Common myeloid progenitor, CD34-positive (primary cell): ENCODE measurements around the gene THRB.
"Not testable (repeated sequence)": the region's sequence is repeated elsewhere in the genome, so short reads cannot be mapped to it uniquely, and the experiment has no call there.

Experiments used
- CTCF ChIA-PET: fragments of 350-600 bp; sonication (Branson Sonifier 250); formaldehyde crosslinking; loops from one replicate; lab custom pipeline; 2021; ENCODE audit warnings: antibody characterized with exemption; lab: Charles Lee
- POLR2A ChIA-PET: fragments of 350-600 bp; sonication (Branson Sonifier 250); formaldehyde crosslinking; loops from one replicate; lab custom pipeline; 2021; ENCODE audit warnings: antibody characterized with exemption; lab: Charles Lee
- DNase-seq, 3 donors: peaks; one replicate each; pipeline versions ENCODE4 v3.0.0 to v3.0.0-alpha.2; 2013
- H3K27ac ChIP-seq, 2 experiments: 1 replicate in 1 of 2; 2 replicates in 1 of 2; pipeline ENCODE4 v1.7.0; 2013; ENCODE audit warnings: inconsistent platforms in 2 of 2, low read length in 2 of 2, mild to moderate bottlenecking in 2 of 2, low read depth in 1 of 2, moderate library complexity in 1 of 2; ENCODE audit not compliant: severe bottlenecking in 2 of 2, insufficient read depth in 1 of 2, poor library complexity in 1 of 2
- H3K27me3 ChIP-seq, 5 experiments: replicated peaks in 2 of 5; 1 replicate in 3 of 5; 2 replicates in 2 of 5; pipeline versions ENCODE4 v1.6.1 to v1.7.0; 2013; ENCODE audit warnings: low read length in 4 of 5, mild to moderate bottlenecking in 2 of 5, moderate library complexity in 2 of 5, inconsistent platforms in 1 of 5; ENCODE audit not compliant: insufficient read depth in 5 of 5, control insufficient read depth in 4 of 5
- H3K36me3 ChIP-seq, 4 experiments: 1 replicate in 2 of 4; 2 replicates in 2 of 4; pipeline versions ENCODE4 v1.6.1 to v1.7.0; 2013; ENCODE audit warnings: low read length in 3 of 4, control low read depth in 1 of 4, mild to moderate bottlenecking in 1 of 4; ENCODE audit not compliant: control insufficient read depth in 4 of 4, insufficient read depth in 4 of 4
- H3K4me1 ChIP-seq, 4 experiments: 1 replicate in 3 of 4; 2 replicates in 1 of 4; pipeline versions ENCODE4 v1.6.1 to v1.7.1; 2013; ENCODE audit warnings: low read length in 3 of 4, mild to moderate bottlenecking in 3 of 4, control low read depth in 1 of 4, inconsistent platforms in 1 of 4, moderate library complexity in 1 of 4; ENCODE audit not compliant: control insufficient read depth in 4 of 4, insufficient read depth in 4 of 4; ENCODE audit errors: control extremely low read depth in 1 of 4
- H3K4me3 ChIP-seq, 7 experiments: 1 replicate in 4 of 7; 2 replicates in 3 of 7; pipeline versions ENCODE4 v1.5.1 to v1.7.0; 2013; ENCODE audit warnings: mild to moderate bottlenecking in 7 of 7, low read length in 6 of 7, moderate library complexity in 6 of 7, inconsistent platforms in 2 of 7, low read depth in 2 of 7, control low read depth in 1 of 7; ENCODE audit not compliant: insufficient read depth in 4 of 7, control insufficient read depth in 1 of 7; ENCODE audit errors: extremely low read depth in 1 of 7
- H3K9me3 ChIP-seq, 5 experiments: 1 replicate in 4 of 5; 2 replicates in 1 of 5; pipeline versions ENCODE4 v1.6.1 to v1.7.1; 2013; ENCODE audit warnings: low read length in 4 of 5, mild to moderate bottlenecking in 2 of 5, inconsistent platforms in 1 of 5, low read depth in 1 of 5, moderate library complexity in 1 of 5; ENCODE audit not compliant: control insufficient read depth in 4 of 5, insufficient read depth in 2 of 5; ENCODE audit errors: control extremely low read depth in 1 of 5
- WGBS: methylation state at CpG from one replicate; pipeline ENCODE4 v1.1.5; 2013; ENCODE audit not compliant: insufficient coverage; 5-methylcytosine and 5-hydroxymethylcytosine counted together

Gene THRB

GRCh38 chr3:24101676-24102168 is 392.9 kb downstream of the THRB start:
- no peaks in the 10 kb centered on the region for H3K9me3 ChIP-seq
- ChIA-PET POLR2A (no interaction called here), CTCF (interaction anchor here (0.7 kb wide), 1 partner anchor 154 kb away, joined by 4 read pairs; no protein-coding TSS in a partner anchor)
- no peaks in the 10 kb centered on the region for H3K27me3 ChIP-seq
- H3K4me1 ChIP-seq, result no peaks in the 10 kb centered on the region
- H3K4me3 ChIP-seq, result no peak overlapping the region
- H3K36me3 ChIP-seq, result no peaks in the 10 kb centered on the region
- H3K27ac ChIP-seq, result no peak overlapping the region
- WGBS, result 97% methylated on average over 2 of the region's 2 CpGs
- no peak for DNase-seq

GRCh38 chr3:24100696-24101402 is 393.8 kb downstream of the THRB start:
- Histone ChIP-seq H3K9me3 (no peaks in the 10 kb centered on the region), H3K27ac (no peak overlapping the region), H3K36me3 (no peaks in the 10 kb centered on the region), H3K4me1 (no peaks in the 10 kb centered on the region), H3K27me3 (no peaks in the 10 kb centered on the region), H3K4me3 (no peak overlapping the region)
- POLR2A ChIA-PET, result no interaction called here
- WGBS, result 98% methylated on average over 5 of the region's 11 CpGs
- DNase-seq, result no peak
- CTCF ChIA-PET, result interaction anchor here (1.6 kb wide), 1 partner anchor 17 kb away, joined by 4 read pairs; no protein-coding TSS in a partner anchor

- no peaks in the 10 kb centered on the region for H3K4me1 ChIP-seq
- no peak overlapping the region for H3K27ac ChIP-seq
- no peak for DNase-seq
- POLR2A ChIA-PET, result no interaction called here
- H3K27me3 ChIP-seq, result no peaks in the 10 kb centered on the region
- WGBS, result 89% methylated on average over 6 of the region's 6 CpGs
- H3K4me3 ChIP-seq, result no peak overlapping the region
- CTCF ChIA-PET, result no interaction called here
- H3K36me3 ChIP-seq, result no peaks in the 10 kb centered on the region
- H3K9me3 ChIP-seq, result no peaks in the 10 kb centered on the region
Measured at GRCh38 chr3:24096695-24097290, 397.9 kb downstream of the THRB start.

GRCh38 chr3:24096271-24096670 is 398.4 kb downstream of the THRB start:
- 100% methylated on average over 1 of the region's 1 CpG for WGBS
- POLR2A ChIA-PET, result no interaction called here
- Histone ChIP-seq H3K4me3 (no peak overlapping the region), H3K36me3 (no peaks in the 10 kb centered on the region), H3K9me3 (no peaks in the 10 kb centered on the region), H3K27ac (no peak overlapping the region), H3K4me1 (no peaks in the 10 kb centered on the region), H3K27me3 (no peaks in the 10 kb centered on the region)
- CTCF ChIA-PET, result interaction anchor here (0.7 kb wide), 1 partner anchor 11 kb away, joined by 3 read pairs; no protein-coding TSS in a partner anchor
- DNase-seq, result no peak

GRCh38 chr3:24094818-24095217 is 399.8 kb downstream of the THRB start:
- H3K4me1 ChIP-seq, CTCF ChIA-PET, H3K27ac ChIP-seq, DNase-seq, H3K36me3 ChIP-seq, H3K4me3 ChIP-seq, H3K9me3 ChIP-seq, H3K27me3 ChIP-seq, POLR2A ChIA-PET: not testable (repeated sequence)
- no CpG with 5 or more reads among the region's 17 CpGs for WGBS

- Histone ChIP-seq H3K27ac (no peak overlapping the region), H3K4me3 (no peak overlapping the region), H3K4me1 (no peaks in the 10 kb centered on the region), H3K27me3 (no peaks in the 10 kb centered on the region), H3K9me3 (no peaks in the 10 kb centered on the region), H3K36me3 (no peaks in the 10 kb centered on the region)
- POLR2A ChIA-PET, result no interaction called here
- CTCF ChIA-PET, result interaction anchor here (1.2 kb wide), 1 partner anchor 20 kb away, joined by 3 read pairs; no protein-coding TSS in a partner anchor
- WGBS, result 56% methylated on average over 2 of the region's 2 CpGs
- peak in 2 of 3 donors; percentile 2 to 3 for DNase-seq
Measured at GRCh38 chr3:24088782-24089181, 405.9 kb downstream of the THRB start.

- Histone ChIP-seq H3K4me1 (no peaks in the 10 kb centered on the region), H3K27me3 (no peaks in the 10 kb centered on the region), H3K36me3 (no peaks in the 10 kb centered on the region), H3K27ac (no peak overlapping the region), H3K9me3 (no peaks in the 10 kb centered on the region), H3K4me3 (no peak overlapping the region)
- CTCF ChIA-PET, result no interaction called here
- no CpG with 5 or more reads among the region's 3 CpGs for WGBS
- no peak for DNase-seq
- POLR2A ChIA-PET, result no interaction called here
Measured at GRCh38 chr3:24087469-24087868, 407.2 kb downstream of the THRB start.
